HCT116 (cell line): ENCODE data around the gene ENOX1. TPM values are rescaled to one million over a fixed set of nuclear protein-coding genes. Genes with fewer than 3 reads are reported as not detected.

Experiments used
- ATAC-seq: fragments of 200-7000 bp; cut with Tn5 transposase; 2 replicates; pipeline ENCODE4 v1.9.1; 2020; ENCODE audit warnings: mild to moderate bottlenecking, moderate library complexity
- BruUV-seq: library from RNA; stranded (reverse); fragments of 400-500 nt; replicated peaks from 2 replicates; lab custom pipeline; 2021; lab: Mats Ljungman, UMichigan
- CTCF ChIA-PET: fragments of 300-600 bp; sonication (Branson Sonifier 250); formaldehyde crosslinking; loops from one replicate; lab custom pipeline; 2021; ENCODE audit warnings: antibody characterized with exemption; lab: Charles Lee
- POLR2A ChIA-PET: fragments of 300-600, 350-600 bp; sonication (Branson Sonifier 250); formaldehyde crosslinking; loops from one replicate; lab custom pipeline; 2021; ENCODE audit warnings: antibody characterized with exemption; lab: Charles Lee
- RAD21 ChIA-PET, 2 experiments: fragments of 300-600 bp; sonication (Branson Sonifier 250); formaldehyde crosslinking; loops; one replicate each; lab custom pipeline; 2023; ENCODE audit warnings: low total read pairs in 2 of 2; ENCODE audit not compliant: uncharacterized antibody in 2 of 2, unreplicated experiment in 2 of 2, low non-redundant PET in 1 of 2; lab: Charles Lee
- DNase-seq: peaks from one replicate; pipeline ENCODE4 v3.0.0-alpha.2; 2010; ENCODE audit warnings: low read depth, low spot score
- H2AFZ ChIP-seq: fragments of 200-600 bp; shearing (Covaris generic), sonication (generic); 2 replicates; pipeline ENCODE4 v1.6.1; 2017; ENCODE audit warnings: low read depth, mixed run types, mixed read lengths, antibody characterized with exemption, low read length; ENCODE audit not compliant: poor library complexity, severe bottlenecking
- H3K27ac ChIP-seq: 2 replicates; pipeline ENCODE4 v1.5.1; 2012; ENCODE audit warnings: low read depth, low read length
- H3K27me3 ChIP-seq: fragments of 200-600 bp; sonication (generic); 2 replicates; pipeline ENCODE4 v1.6.1; 2016; ENCODE audit warnings: mixed run types, low read length, mixed read lengths; ENCODE audit not compliant: insufficient read depth
- H3K36me3 ChIP-seq, 2 experiments: fragments of 200-500 bp in 1 of 2; fragments of 200-600 bp in 1 of 2; sonication (Bioruptor generic) in 1 of 2; sonication (generic) in 1 of 2; 2 replicates each; pipeline versions ENCODE4 v1.5.1 to v1.6.1; 2014 to 2016; ENCODE audit warnings: low read length in 2 of 2, inconsistent platforms in 1 of 2, mixed read lengths in 1 of 2, mixed run types in 1 of 2; ENCODE audit not compliant: insufficient read depth in 2 of 2, control insufficient read depth in 1 of 2
- H3K4me1 ChIP-seq, 2 experiments: fragments of 200-600 bp in 1 of 2; sonication (generic) in 1 of 2; 2 replicates each; pipeline versions ENCODE4 v1.5.1 to v1.6.1; 2012 to 2017; ENCODE audit warnings: low read length in 2 of 2, inconsistent platforms in 1 of 2, mild to moderate bottlenecking in 1 of 2, mixed read lengths in 1 of 2, mixed run types in 1 of 2, moderate library complexity in 1 of 2; ENCODE audit not compliant: insufficient read depth in 2 of 2, control insufficient read depth in 1 of 2
- H3K4me2 ChIP-seq: fragments of 200-600 bp; sonication (generic); 2 replicates; pipeline ENCODE4 v1.6.1; 2017; ENCODE audit warnings: mixed run types, low read length, mixed read lengths
- H3K4me3 ChIP-seq, 2 experiments: fragments of 200-600 bp in 1 of 2; sonication (generic) in 1 of 2; replicated peaks in 1 of 2; 2 replicates each; pipeline ENCODE4 v1.5.1; 2011 to 2016; ENCODE audit warnings: low read length in 2 of 2, control low read depth in 1 of 2, low read depth in 1 of 2, mild to moderate bottlenecking in 1 of 2, mixed read lengths in 1 of 2, mixed run types in 1 of 2
- H3K79me2 ChIP-seq: fragments of 200-600 bp; sonication (generic); 2 replicates; pipeline ENCODE4 v1.6.1; 2017; ENCODE audit warnings: mild to moderate bottlenecking, mixed run types, low read length, moderate library complexity, mixed read lengths; ENCODE audit not compliant: insufficient read depth
- H3K9ac ChIP-seq: fragments of 200-600 bp; sonication (generic); 2 replicates; pipeline ENCODE4 v1.6.1; 2016; ENCODE audit warnings: low read length, mixed read lengths
- H3K9me2 ChIP-seq: fragments of 200-600 bp; sonication (generic), shearing (Covaris generic); 2 replicates; pipeline ENCODE4 v1.6.1; 2017; ENCODE audit warnings: mixed run types, mild to moderate bottlenecking, moderate library complexity; ENCODE audit not compliant: insufficient read depth
- H3K9me3 ChIP-seq, 2 experiments: fragments of 200-500 bp in 1 of 2; fragments of 200-600 bp in 1 of 2; sonication (Bioruptor generic) in 1 of 2; sonication (generic) in 1 of 2; 2 replicates each; pipeline ENCODE4 v1.6.1; 2014 to 2017; ENCODE audit warnings: low read length in 2 of 2, mixed read lengths in 2 of 2, inconsistent platforms in 1 of 2, low read depth in 1 of 2, mild to moderate bottlenecking in 1 of 2, mixed run types in 1 of 2, moderate library complexity in 1 of 2; ENCODE audit not compliant: control insufficient read depth in 1 of 2, insufficient read depth in 1 of 2
- H4K20me1 ChIP-seq: fragments of 200-600 bp; sonication (generic), shearing (Covaris generic); 2 replicates; pipeline ENCODE4 v1.6.1; 2017; ENCODE audit warnings: mixed run types, mild to moderate bottlenecking, moderate library complexity; ENCODE audit not compliant: insufficient read depth
- CBX3 ChIP-seq: IDR thresholded peaks from 2 replicates; pipeline ENCODE4 v1.6.1; 2012; ENCODE audit warnings: low read depth
- CEBPB ChIP-seq: IDR thresholded peaks from 2 replicates; pipeline ENCODE4 v1.6.1; 2012; ENCODE audit warnings: low read depth
- CTCF ChIP-seq, 3 experiments: fragments of 200-600 bp in 1 of 3; sonication (generic) in 1 of 3; IDR thresholded peaks in 2 of 3; conservative IDR thresholded peaks in 1 of 3; 2 replicates each; pipeline ENCODE4 v1.5.1; 2012 to 2017; ENCODE audit warnings: low read depth in 2 of 3, low read length in 2 of 3, antibody characterized with exemption in 1 of 3, borderline replicate concordance in 1 of 3, control low read depth in 1 of 3, mild to moderate bottlenecking in 1 of 3, mixed read lengths in 1 of 3, mixed run types in 1 of 3, moderate library complexity in 1 of 3; ENCODE audit not compliant: insufficient read depth in 1 of 3
- EGR1 ChIP-seq: IDR thresholded peaks from 2 replicates; pipeline ENCODE4 v1.6.1; 2012; ENCODE audit warnings: low read depth
- ELF1 ChIP-seq: IDR thresholded peaks from 2 replicates; pipeline ENCODE4 v1.6.1; 2012; ENCODE audit warnings: low read depth, borderline replicate concordance
- FOSL1 ChIP-seq: IDR thresholded peaks from 2 replicates; pipeline ENCODE4 v1.6.1; 2012; ENCODE audit warnings: low read depth
- JUND ChIP-seq: IDR thresholded peaks from 2 replicates; pipeline ENCODE4 v1.6.1; 2012
- MAX ChIP-seq: IDR thresholded peaks from 2 replicates; pipeline ENCODE4 v1.6.1; 2012
- POLR2A ChIP-seq: IDR thresholded peaks from 2 replicates; pipeline ENCODE4 v1.7.0; 2011; ENCODE audit warnings: borderline replicate concordance; ENCODE audit not compliant: insufficient read depth, insufficient read length; ENCODE audit errors: extremely low read depth
- POLR2AphosphoS5 ChIP-seq: IDR thresholded peaks from 2 replicates; pipeline ENCODE4 v1.6.1; 2011; ENCODE audit warnings: mild to moderate bottlenecking, low read depth, low read length, moderate library complexity
- RAD21 ChIP-seq: IDR thresholded peaks from 2 replicates; pipeline ENCODE4 v1.6.1; 2012; ENCODE audit warnings: low read depth, mild to moderate bottlenecking
- SIN3A ChIP-seq: IDR thresholded peaks from 2 replicates; pipeline ENCODE4 v1.6.1; 2012; ENCODE audit warnings: low read depth
- SP1 ChIP-seq: IDR thresholded peaks from 2 replicates; pipeline ENCODE4 v1.6.1; 2012; ENCODE audit warnings: low read depth
- SRF ChIP-seq: IDR thresholded peaks from 2 replicates; pipeline ENCODE4 v1.6.1; 2012; ENCODE audit warnings: low read depth
- TCF7L2 ChIP-seq: IDR thresholded peaks from 2 replicates; pipeline ENCODE4 v1.7.0; 2011; ENCODE audit warnings: borderline replicate concordance, inconsistent platforms; ENCODE audit not compliant: insufficient read depth, insufficient read length; ENCODE audit errors: extremely low read depth
- YY1 ChIP-seq: IDR thresholded peaks from 2 replicates; pipeline ENCODE4 v1.6.1; 2011; ENCODE audit warnings: low read length, low read depth, moderate library complexity, mild to moderate bottlenecking; ENCODE audit not compliant: insufficient replicate concordance; ENCODE audit errors: extremely low read depth
- intact Hi-C: fragments of 100-400 bp; cut with micrococcal nuclease; formaldehyde crosslinking; loops from 2 replicates; pipeline ENCODE4 v1.10.0; 2022
- total RNA-seq: library from RNA; stranded (reverse); gene quantifications from one replicate; pipeline ENCODE4 v1.2.1, GENCODE V29; 2021; ENCODE audit not compliant: unreplicated experiment

The ENOX1 gene
- total RNA-seq, 1 experiment from 2014 or later: 4.5 TPM

- Histone ChIP-seq H3K4me1 (no peaks in the 10 kb centered on the region), H3K4me2 (no peak overlapping the region), H3K4me3 (no peak overlapping the region), H2AFZ (no peak overlapping the region)
- no peak for TF ChIP-seq CTCF (IDR thresholded peaks at IDR 0.05 in 2 of 3, conservative IDR thresholded peaks at IDR 0.05 in 1 of 3; ENCODE audit: borderline replicate concordance in 1 of 3, insufficient read depth in 1 of 3, low read depth in 2 of 3, low read length in 2 of 3)
- no peak for TF ChIP-seq SP1
- TF ChIP-seq POLR2A: no peak
- no peak for TF ChIP-seq SRF
- no peak for TF ChIP-seq RAD21
- TF ChIP-seq MAX: no peak
- no peak for TF ChIP-seq FOSL1
- TF ChIP-seq CEBPB: no peak
- TF ChIP-seq CBX3: no peak
- TF ChIP-seq ELF1: no peak
- TF ChIP-seq, all 23 proteins: peak for 0
- no peak overlapping the region for H3K27ac ChIP-seq
- H3K79me2 ChIP-seq: no peaks in the 10 kb centered on the region
- H3K27me3 ChIP-seq: no peaks in the 10 kb centered on the region
- no TSS peak for BruUV-seq
- no peak for ATAC-seq
- no peaks in the 10 kb centered on the region for H4K20me1 ChIP-seq
- H3K9me3 ChIP-seq: no peaks in the 10 kb centered on the region
- no peaks in the 10 kb centered on the region for H3K36me3 ChIP-seq
- intact Hi-C loops: no loop called here
- POLR2A ChIA-PET: no interaction called here
- RAD21 ChIA-PET: no interaction called here
- no peak for DNase-seq
- no peaks in the 10 kb centered on the region for H3K9me2 ChIP-seq
- no peak overlapping the region for H3K9ac ChIP-seq
- CTCF ChIA-PET: no interaction called here
Observed at GRCh38 chr13:43229506-43229905, 557.3 kb downstream of the ENOX1 start.

GRCh38 chr13:43227721-43228120, 559.1 kb downstream of the ENOX1 start:
- DNase-seq (no peak), ATAC-seq (no peak)
- Histone ChIP-seq H3K9me2 (no peaks in the 10 kb centered on the region), H3K36me3 (no peaks in the 10 kb centered on the region), H3K79me2 (no peaks in the 10 kb centered on the region), H3K9ac (no peak overlapping the region), H3K4me3 (no peak overlapping the region), H3K27me3 (no peaks in the 10 kb centered on the region), H3K9me3 (no peaks in the 10 kb centered on the region), H3K27ac (no peak overlapping the region), H3K4me2 (no peak overlapping the region), H3K4me1 (no peaks in the 10 kb centered on the region), H4K20me1 (no peaks in the 10 kb centered on the region), H2AFZ (no peak overlapping the region)
- intact Hi-C loops: no loop called here
- POLR2A ChIA-PET: no interaction called here
- CTCF ChIA-PET: no interaction called here
- RAD21 ChIA-PET: no interaction called here
- no TSS peak for BruUV-seq
- TF ChIP-seq SP1 (no peak), CTCF (IDR thresholded peaks at IDR 0.05 in 2 of 3, conservative IDR thresholded peaks at IDR 0.05 in 1 of 3; ENCODE audit: borderline replicate concordance in 1 of 3, insufficient read depth in 1 of 3, low read depth in 2 of 3, low read length in 2 of 3) (no peak), JUND (no peak), RAD21 (no peak), YY1 (no peak), SIN3A (no peak), TCF7L2 (no peak), FOSL1 (no peak), SRF (no peak), EGR1 (no peak), CEBPB (no peak), POLR2A (no peak), POLR2AphosphoS5 (no peak)
